Activated B cell treated with CpG ODN at 0.5 μM for 24 hours (primary cell): ENCODE measurements around the gene TMEM132D. TPM values are rescaled to one million over a fixed set of nuclear protein-coding genes. Genes with fewer than 3 reads are reported as not detected.

Experiments used
- ATAC-seq: fragments of 200-7000 bp; cut with Tn5 transposase; one replicate; pipeline ENCODE4 v1.10.0; 2021; ENCODE audit warnings: low read depth, mild to moderate bottlenecking, moderate library complexity
- CTCF ChIA-PET: fragments of 350-600 bp; sonication (Branson Sonifier 250); formaldehyde crosslinking; loops from one replicate; lab custom pipeline; 2021; ENCODE audit warnings: antibody characterized with exemption; lab: Charles Lee
- POLR2A ChIA-PET: fragments of 350-600 bp; sonication (Branson Sonifier 250); formaldehyde crosslinking; loops from one replicate; lab custom pipeline; 2021; ENCODE audit warnings: antibody characterized with exemption; lab: Charles Lee
- DNase-seq: peaks from one replicate; pipeline ENCODE4 v3.0.0; 2022
- H3K27ac Mint-ChIP-seq: one replicate; pipeline ENCODE4 v1.8.0; 2020; ENCODE audit warnings: mixed read lengths
- H3K27me3 Mint-ChIP-seq: one replicate; pipeline ENCODE4 v1.8.0; 2021; ENCODE audit warnings: mixed read lengths
- H3K36me3 Mint-ChIP-seq: one replicate; pipeline ENCODE4 v1.8.0; 2021; ENCODE audit warnings: low read depth, mixed read lengths
- H3K4me1 Mint-ChIP-seq: one replicate; pipeline ENCODE4 v1.8.0; 2021; ENCODE audit warnings: mixed read lengths
- H3K4me3 Mint-ChIP-seq: one replicate; pipeline ENCODE4 v1.8.0; 2020; ENCODE audit warnings: mild to moderate bottlenecking, mixed read lengths
- H3K9me3 Mint-ChIP-seq: one replicate; pipeline ENCODE4 v1.8.0; 2020; ENCODE audit warnings: mixed read lengths
- CTCF ChIP-seq: fragments of 200-600 bp; IDR thresholded peaks from one replicate; pipeline ENCODE4 v1.8.0; 2022; ENCODE audit warnings: antibody characterized with exemption, mild to moderate bottlenecking
- intact Hi-C: fragments of 100-400 bp; cut with micrococcal nuclease; formaldehyde crosslinking; loops from one replicate; pipeline ENCODE4 v1.15.1; 2024
- total RNA-seq: library from RNA; stranded (reverse); gene quantifications from 2 replicates; pipeline ENCODE4 v1.2.3, GENCODE V29; 2022

The TMEM132D gene
- total RNA-seq, 1 donor from 2014 or later, result not detected

- CTCF ChIA-PET, result no interaction called here
- DNase-seq (no peak), ATAC-seq (no peak)
- intact Hi-C loops, result no loop called here
- Mint-ChIP-seq H3K9me3 (no peaks in the 10 kb centered on the region), H3K4me3 (no peak overlapping the region), H3K27ac (no peak overlapping the region), H3K4me1 (no peaks in the 10 kb centered on the region), H3K27me3 (no peaks in the 10 kb centered on the region), H3K36me3 (no peaks in the 10 kb centered on the region)
- no peak for TF ChIP-seq CTCF
- POLR2A ChIA-PET, result no interaction called here
Observed at GRCh38 chr12:129073157-129073915, 830.5 kb downstream of the TMEM132D start.

GRCh38 chr12:129071362-129071761, 832.5 kb downstream of the TMEM132D start:
- intact Hi-C loops, result no loop called here
- Mint-ChIP-seq H3K4me1 (no peaks in the 10 kb centered on the region), H3K27ac (no peak overlapping the region), H3K4me3 (no peak overlapping the region), H3K9me3 (no peaks in the 10 kb centered on the region), H3K27me3 (no peaks in the 10 kb centered on the region), H3K36me3 (no peaks in the 10 kb centered on the region)
- DNase-seq (no peak), ATAC-seq (no peak)
- ChIA-PET CTCF (no interaction called here), POLR2A (no interaction called here)
- TF ChIP-seq CTCF, result no peak

GRCh38 chr12:129069886-129070285, 833.9 kb downstream of the TMEM132D start:
- ChIA-PET CTCF (no interaction called here), POLR2A (no interaction called here)
- Mint-ChIP-seq H3K27ac (no peak overlapping the region), H3K4me3 (no peak overlapping the region), H3K4me1 (no peaks in the 10 kb centered on the region), H3K9me3 (no peaks in the 10 kb centered on the region), H3K27me3 (no peaks in the 10 kb centered on the region), H3K36me3 (no peaks in the 10 kb centered on the region)
- no peak for ATAC-seq
- DNase-seq, result no peak
- intact Hi-C loops, result no loop called here
- TF ChIP-seq CTCF, result no peak

- CTCF ChIA-PET, result no interaction called here
- no peak overlapping the region for H3K4me3 Mint-ChIP-seq
- no peaks in the 10 kb centered on the region for H3K27me3 Mint-ChIP-seq
- DNase-seq (no peak), ATAC-seq (no peak)
- H3K9me3 Mint-ChIP-seq, result no peaks in the 10 kb centered on the region
- TF ChIP-seq CTCF, result no peak
- H3K36me3 Mint-ChIP-seq, result no peaks in the 10 kb centered on the region
- intact Hi-C loops, result no loop called here
- no peaks in the 10 kb centered on the region for H3K4me1 Mint-ChIP-seq
- POLR2A ChIA-PET, result no interaction called here
- H3K27ac Mint-ChIP-seq, result no peak overlapping the region
Observed at GRCh38 chr12:129068684-129069083, 835.1 kb downstream of the TMEM132D start.

GRCh38 chr12:129067491-129067890, 836.3 kb downstream of the TMEM132D start:
- Mint-ChIP-seq H3K9me3 (no peaks in the 10 kb centered on the region), H3K36me3 (no peaks in the 10 kb centered on the region)
- TF ChIP-seq CTCF, result no peak

More at GRCh38 chr12:129067491-129067890, 836.3 kb downstream of the TMEM132D start:
- ChIA-PET CTCF (no interaction called here), POLR2A (no interaction called here)
- no peak for DNase-seq
- H3K4me3 Mint-ChIP-seq, result no peak overlapping the region
- H3K27ac Mint-ChIP-seq, result no peak overlapping the region
- no peak for ATAC-seq
- no peaks in the 10 kb centered on the region for H3K4me1 Mint-ChIP-seq
- intact Hi-C loops, result no loop called here
- H3K27me3 Mint-ChIP-seq, result peaks cover 2% of the 10 kb centered on the region
